PC-9 (cell line): ENCODE data around the gene TRIM24.

ENCODE experiments used
- CTCF ChIP-seq: fragments of 200-600 bp; sonication (generic); conservative IDR thresholded peaks from 2 replicates; pipeline ENCODE4 v1.6.1; 2017; ENCODE audit warnings: mixed run types, antibody characterized with exemption, mild to moderate bottlenecking, moderate library complexity
- EZH2 ChIP-seq: fragments of 200-600 bp; sonication (generic); IDR thresholded peaks from 2 replicates; pipeline ENCODE4 v1.8.0; 2017; ENCODE audit warnings: antibody characterized with exemption, low read depth

GRCh38 chr7:138515001-138515528 is 55.0 kb downstream of the TRIM24 start:
- no peak for TF ChIP-seq EZH2
- TF ChIP-seq CTCF: no peak
